Cardiac muscle cell (in vitro differentiated cells and primary cell): ENCODE measurements around the gene SH3PXD2A. TPM values are rescaled to one million over a fixed set of nuclear protein-coding genes. Genes with fewer than 3 reads are reported as not detected.
"Not testable (repeated sequence)": the region's sequence is repeated elsewhere in the genome, so short reads cannot be mapped to it uniquely, and the experiment has no call there.

Source experiments
- DNase-seq, 2 donors: peaks; one replicate each; pipeline versions ENCODE4 v3.0.0 to v3.0.0-alpha.2; 2010 to 2017; ENCODE audit warnings: low read depth in 1 of 2, low spot score in 1 of 2
- H3K27ac ChIP-seq: fragments of 200-600 bp; sonication (generic); 2 replicates; pipeline ENCODE4 v1.5.1; 2016
- H3K27me3 ChIP-seq: fragments of 200-600 bp; sonication (generic); 2 replicates; pipeline ENCODE4 v1.6.0; 2016; ENCODE audit warnings: control low read depth
- H3K36me3 ChIP-seq: fragments of 200-600 bp; sonication (generic); 2 replicates; pipeline ENCODE4 v1.5.1; 2016; ENCODE audit warnings: control low read depth
- H3K4me1 ChIP-seq: fragments of 200-600 bp; sonication (generic); 2 replicates; pipeline ENCODE4 v1.8.1; 2017; ENCODE audit warnings: low read depth, mild to moderate bottlenecking, mixed run types
- H3K4me3 ChIP-seq: fragments of 200-600 bp; sonication (generic); 2 replicates; pipeline ENCODE4 v1.5.1; 2016; ENCODE audit warnings: mild to moderate bottlenecking
- H3K9me3 ChIP-seq: fragments of 200-600 bp; sonication (generic); 2 replicates; pipeline ENCODE4 v1.5.1; 2017; ENCODE audit warnings: low read depth, mild to moderate bottlenecking, control low read depth
- CTCF ChIP-seq: IDR thresholded peaks from 2 replicates; pipeline ENCODE4 v1.5.1; 2012; ENCODE audit warnings: low read depth, mild to moderate bottlenecking, low read length
- polyA plus RNA-seq: library from polyadenylated mRNA; unstranded; fragments of >200 nt; fragmentation: Nextera tagmentation; extraction: Ambion mirVana; gene quantifications from 2 replicates; pipeline ENCODE4 v1.2.1, GENCODE V29; 2016
- total RNA-seq: library from RNA; depleted of rRNA; stranded (reverse); fragments of >200 nt; gene quantifications from 2 replicates; pipeline ENCODE4 v1.2.3, GENCODE V29; 2016

SH3PXD2A gene
- total and polyA plus RNA-seq, 2 experiments from 2014 or later: 32.2 to 75.9 TPM

- no peaks in the 10 kb centered on the region for H3K9me3 ChIP-seq
- peaks cover 59% of the 10 kb centered on the region for H3K4me1 ChIP-seq
- DNase-seq: no peak
- TF ChIP-seq CTCF: no peak
- H3K4me3 ChIP-seq: no peak overlapping the region
- no peaks in the 10 kb centered on the region for H3K36me3 ChIP-seq
- no peak overlapping the region for H3K27ac ChIP-seq
- H3K27me3 ChIP-seq: no peaks in the 10 kb centered on the region
Measured at GRCh38 chr10:103849212-103849877, 6.0 kb downstream of the SH3PXD2A start.

GRCh38 chr10:103847909-103848468 is 7.4 kb downstream of the SH3PXD2A start:
- Histone ChIP-seq H3K4me1 (peaks cover 67% of the 10 kb centered on the region), H3K4me3 (no peak overlapping the region), H3K27me3 (no peaks in the 10 kb centered on the region), H3K27ac (no peak overlapping the region), H3K9me3 (no peaks in the 10 kb centered on the region), H3K36me3 (no peaks in the 10 kb centered on the region)
- peak; percentile 10 for TF ChIP-seq CTCF
- DNase-seq: no peak

GRCh38 chr10:103847346-103847745 is 8.0 kb downstream of the SH3PXD2A start:
- H3K9me3 ChIP-seq: no peaks in the 10 kb centered on the region
- no peak overlapping the region for H3K27ac ChIP-seq
- no peaks in the 10 kb centered on the region for H3K27me3 ChIP-seq
- peaks cover 65% of the 10 kb centered on the region for H3K4me1 ChIP-seq
- no peak for DNase-seq
- no peak overlapping the region for H3K4me3 ChIP-seq
- no peak for TF ChIP-seq CTCF
- H3K36me3 ChIP-seq: no peaks in the 10 kb centered on the region

GRCh38 chr10:103845972-103846371 is 9.4 kb downstream of the SH3PXD2A start:
- Histone ChIP-seq H3K27ac (no peak overlapping the region), H3K27me3 (no peaks in the 10 kb centered on the region), H3K4me3 (no peak overlapping the region), H3K9me3 (no peaks in the 10 kb centered on the region), H3K4me1 (peaks cover 60% of the 10 kb centered on the region), H3K36me3 (no peaks in the 10 kb centered on the region)
- no peak for TF ChIP-seq CTCF
- DNase-seq: no peak

GRCh38 chr10:103845346-103845745 is 10.0 kb downstream of the SH3PXD2A start:
- H3K36me3 ChIP-seq, H3K4me3 ChIP-seq, H3K9me3 ChIP-seq, H3K27me3 ChIP-seq, DNase-seq, H3K27ac ChIP-seq: not testable (repeated sequence)
- H3K4me1 ChIP-seq: peaks cover 66% of the 10 kb centered on the region

- no peak for TF ChIP-seq CTCF
- H3K27ac ChIP-seq: peak overlapping the region; percentile 44
- DNase-seq: no peak
- H3K27me3 ChIP-seq: no peaks in the 10 kb centered on the region
- H3K4me3 ChIP-seq: no peak overlapping the region
- H3K9me3 ChIP-seq: no peaks in the 10 kb centered on the region
- no peaks in the 10 kb centered on the region for H3K36me3 ChIP-seq
- peaks cover 71% of the 10 kb centered on the region for H3K4me1 ChIP-seq
Measured at GRCh38 chr10:103843854-103844570, 11.4 kb downstream of the SH3PXD2A start.
